ENCODE measurements around the gene NUAK2.

GRCh38 chr1:205273551-205273982, 48.0 kb downstream of the NUAK2 start:
- TF ChIP-seq CTCF (IDR thresholded peaks at IDR 0.05) = peak in 6 of 7 experiments; percentile 71 to 99 (median 98)
- no peak for TF ChIP-seq POLR2A (IDR thresholded peaks at IDR 0.05)
- TF ChIP-seq POLR2AphosphoS5 (IDR thresholded peaks at IDR 0.05) = peak in 1 of 3 donors; percentile 72

All from stomach (tissue), 4 donors.